ENCODE data around the gene RNF5.
A peak's percentile ranks its signal among the peaks of the same experiment; 100 is the strongest.

The RNF5 gene

GRCh38 chr6:32152769-32153563, 25.2 kb upstream of the RNF5 start:
- DNase-seq = no peak

- peak; percentile 58 to 60 for DNase-seq
Measured at GRCh38 chr6:32153564-32154513, 24.4 kb upstream of the RNF5 start, which contains the start of gene PPT2. PPT2 (plus strand) TSS chr6:32154141; CDS start chr6:32154595, 454 bp downstream.

GRCh38 chr6:32154514-32155161, 23.6 kb upstream of the RNF5 start:
- DNase-seq = peak; percentile 41 to 42

GRCh38 chr6:32156891-32157290, 21.3 kb upstream of the RNF5 start:
- DNase-seq = no peak

- no peak for DNase-seq
Measured at GRCh38 chr6:32158052-32158451, 20.2 kb upstream of the RNF5 start.

- DNase-seq = no peak
Measured at GRCh38 chr6:32163559-32164258, 14.5 kb upstream of the RNF5 start.

GRCh38 chr6:32164295-32164694, 13.9 kb upstream of the RNF5 start, which contains the start of gene EGFL8:
EGFL8 (plus strand) TSS chr6:32164595; CDS start chr6:32166166, 1,571 bp downstream.
- DNase-seq = no peak

- no peak for DNase-seq
Measured at GRCh38 chr6:32166411-32167061, 11.7 kb upstream of the RNF5 start.

GRCh38 chr6:32167154-32167760, 10.9 kb upstream of the RNF5 start:
- no peak for DNase-seq

- DNase-seq = no peak
Measured at GRCh38 chr6:32167761-32168262, 10.4 kb upstream of the RNF5 start.

GRCh38 chr6:32168350-32168749, 9.9 kb upstream of the RNF5 start:
- DNase-seq = no peak

- no peak for DNase-seq
Measured at GRCh38 chr6:32168807-32169591, 9.2 kb upstream of the RNF5 start.

GRCh38 chr6:32170294-32170693, 7.9 kb upstream of the RNF5 start:
- no peak for DNase-seq

- no peak for DNase-seq
Measured at GRCh38 chr6:32171234-32171633, 7.0 kb upstream of the RNF5 start.

GRCh38 chr6:32173051-32173727, 5.0 kb upstream of the RNF5 start:
- no peak for DNase-seq

GRCh38 chr6:32174416-32174815, 3.8 kb upstream of the RNF5 start:
- no peak for DNase-seq

GRCh38 chr6:32175322-32175710, 2.9 kb upstream of the RNF5 start:
- no peak for DNase-seq

GRCh38 chr6:32175711-32176475, 2.3 kb upstream of the RNF5 start, which contains the start of gene AGPAT1:
AGPAT1 (minus strand) TSS chr6:32176084; CDS start chr6:32171496, 4,588 bp downstream.
- DNase-seq = peak; percentile 96 to 98
